BE2C (cell line): ENCODE measurements around the gene TEAD3.
"Not testable (repeated sequence)": the region's sequence is repeated elsewhere in the genome, so short reads cannot be mapped to it uniquely, and the experiment has no call there.

Experiments
- DNase-seq: peaks from one replicate; pipeline ENCODE4 v3.0.0-alpha.2; 2020
- H3K27me3 ChIP-seq: fragments of 250-450 bp; sonication (Bioruptor Pico); 2 replicates; pipeline ENCODE4 v1.5.1; 2020; ENCODE audit warnings: mild to moderate bottlenecking
- H3K36me3 ChIP-seq: fragments of 250-450 bp; sonication (Bioruptor Pico); 2 replicates; pipeline ENCODE4 v1.5.1; 2020; ENCODE audit warnings: mild to moderate bottlenecking
- H3K4me1 ChIP-seq: fragments of 250-450 bp; sonication (Bioruptor Pico); 2 replicates; pipeline ENCODE4 v1.5.1; 2020
- H3K4me3 ChIP-seq: 2 replicates; pipeline ENCODE4 v1.5.1; 2011; ENCODE audit warnings: low read depth, low read length
- H3K9me3 ChIP-seq: fragments of 250-450 bp; sonication (Bioruptor Pico); 2 replicates; pipeline ENCODE4 v1.5.1; 2020
- CTCF ChIP-seq: IDR thresholded peaks from 2 replicates; pipeline ENCODE4 v1.5.1; 2012; ENCODE audit warnings: mild to moderate bottlenecking, low read depth, low read length

TEAD3 gene

GRCh38 chr6:35445691-35446090 lies 51.2 kb downstream of the TEAD3 start:
- no peak for DNase-seq
- Histone ChIP-seq H3K9me3 (no peaks in the 10 kb centered on the region), H3K4me1 (no peaks in the 10 kb centered on the region), H3K4me3 (no peak overlapping the region), H3K36me3 (no peaks in the 10 kb centered on the region), H3K27me3 (no peaks in the 10 kb centered on the region)
- TF ChIP-seq CTCF, result no peak

GRCh38 chr6:35443341-35444030 lies 53.4 kb downstream of the TEAD3 start:
- no peaks in the 10 kb centered on the region for H3K36me3 ChIP-seq
- H3K4me3 ChIP-seq, result no peak overlapping the region
- TF ChIP-seq CTCF, result no peak
- no peaks in the 10 kb centered on the region for H3K4me1 ChIP-seq
- DNase-seq, result no peak
- no peaks in the 10 kb centered on the region for H3K27me3 ChIP-seq
- no peaks in the 10 kb centered on the region for H3K9me3 ChIP-seq

GRCh38 chr6:35442693-35443092 lies 54.2 kb downstream of the TEAD3 start:
- Histone ChIP-seq H3K27me3 (no peaks in the 10 kb centered on the region), H3K4me3 (no peak overlapping the region), H3K36me3 (no peaks in the 10 kb centered on the region), H3K9me3 (no peaks in the 10 kb centered on the region), H3K4me1 (no peaks in the 10 kb centered on the region)
- no peak for DNase-seq
- no peak for TF ChIP-seq CTCF

GRCh38 chr6:35441642-35442041 lies 55.2 kb downstream of the TEAD3 start:
- no peak for DNase-seq
- TF ChIP-seq CTCF, result no peak
- Histone ChIP-seq H3K36me3 (no peaks in the 10 kb centered on the region), H3K27me3 (no peaks in the 10 kb centered on the region), H3K4me1 (no peaks in the 10 kb centered on the region), H3K4me3 (no peak overlapping the region), H3K9me3 (no peaks in the 10 kb centered on the region)

- Histone ChIP-seq H3K36me3 (no peaks in the 10 kb centered on the region), H3K4me1 (no peaks in the 10 kb centered on the region), H3K4me3 (no peak overlapping the region), H3K9me3 (no peaks in the 10 kb centered on the region), H3K27me3 (no peaks in the 10 kb centered on the region)
- TF ChIP-seq CTCF, result no peak
- DNase-seq, result no peak
These were observed 55.7 kb downstream of the TEAD3 start for GRCh38 chr6:35441205-35441604.

- Histone ChIP-seq H3K4me1 (no peaks in the 10 kb centered on the region), H3K4me3 (no peak overlapping the region), H3K36me3 (no peaks in the 10 kb centered on the region), H3K9me3 (no peaks in the 10 kb centered on the region), H3K27me3 (no peaks in the 10 kb centered on the region)
- DNase-seq, result no peak
- TF ChIP-seq CTCF, result no peak
These were observed 57.6 kb downstream of the TEAD3 start for GRCh38 chr6:35439308-35439707.

- H3K4me1 ChIP-seq, H3K27me3 ChIP-seq, H3K9me3 ChIP-seq, H3K4me3 ChIP-seq, H3K36me3 ChIP-seq, DNase-seq: not testable (repeated sequence)
These were observed 58.4 kb downstream of the TEAD3 start for GRCh38 chr6:35438378-35439065.
